ENCODE results near the gene CCDC106.
A peak's percentile ranks its signal among the peaks of the same experiment; 100 is the strongest.

Gene CCDC106

DNA sequence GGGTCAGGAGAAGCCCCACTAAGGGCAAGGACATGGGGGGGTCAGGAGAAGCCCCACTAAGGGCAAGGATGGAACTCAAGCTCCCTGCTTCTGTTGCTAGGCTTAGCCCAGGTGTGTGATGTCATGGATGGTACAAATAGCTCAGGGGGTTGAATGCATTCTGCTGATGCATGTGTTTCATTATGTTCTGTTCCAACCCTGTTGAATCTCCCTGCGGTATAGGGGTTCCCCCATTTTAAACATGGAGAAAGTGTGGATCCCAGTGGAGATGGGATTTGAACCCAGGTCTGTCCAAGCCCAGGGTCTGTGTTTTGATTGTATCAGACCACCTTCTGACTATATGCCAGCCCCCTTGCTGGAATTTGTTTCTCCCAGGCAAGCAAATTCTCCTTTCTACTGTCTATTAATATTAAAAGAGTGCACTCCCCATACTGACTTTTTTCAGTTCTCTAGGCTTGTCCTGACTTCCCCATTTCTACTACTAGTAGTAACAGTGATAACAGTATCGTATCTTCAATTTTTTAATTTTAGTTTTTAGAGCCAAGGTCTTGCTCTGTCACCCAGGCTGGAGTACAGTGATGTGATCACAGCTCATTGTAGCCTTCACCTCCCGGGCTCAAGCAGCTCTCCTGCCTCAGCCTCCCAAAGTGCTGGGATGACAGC lies 35.9 kb upstream of the CCDC106 start:
- no peak for DNase-seq
- intact Hi-C loops (cut with DNase I) = no loop called here

DNA sequence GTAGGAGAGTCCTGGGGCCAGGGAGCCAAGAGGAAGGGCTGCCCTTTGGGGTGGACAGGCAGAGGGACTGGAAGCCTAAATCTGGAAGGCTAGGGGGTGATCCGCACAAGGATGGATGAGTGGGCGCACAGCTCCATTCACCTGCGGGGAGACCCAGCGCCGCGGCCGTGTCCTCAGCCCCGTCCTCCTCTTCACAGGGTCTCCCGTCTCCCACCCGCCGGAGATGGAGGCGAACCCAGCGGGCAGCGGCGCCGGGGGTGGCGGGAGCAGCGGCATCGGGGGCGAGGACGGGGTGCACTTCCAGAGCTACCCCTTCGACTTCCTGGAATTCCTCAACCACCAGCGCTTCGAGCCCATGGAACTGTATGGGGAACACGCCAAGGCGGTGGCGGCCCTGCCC lies 34.6 kb upstream of the CCDC106 start:
- no peak for DNase-seq
- intact Hi-C loops (cut with DNase I) = no loop called here

DNA sequence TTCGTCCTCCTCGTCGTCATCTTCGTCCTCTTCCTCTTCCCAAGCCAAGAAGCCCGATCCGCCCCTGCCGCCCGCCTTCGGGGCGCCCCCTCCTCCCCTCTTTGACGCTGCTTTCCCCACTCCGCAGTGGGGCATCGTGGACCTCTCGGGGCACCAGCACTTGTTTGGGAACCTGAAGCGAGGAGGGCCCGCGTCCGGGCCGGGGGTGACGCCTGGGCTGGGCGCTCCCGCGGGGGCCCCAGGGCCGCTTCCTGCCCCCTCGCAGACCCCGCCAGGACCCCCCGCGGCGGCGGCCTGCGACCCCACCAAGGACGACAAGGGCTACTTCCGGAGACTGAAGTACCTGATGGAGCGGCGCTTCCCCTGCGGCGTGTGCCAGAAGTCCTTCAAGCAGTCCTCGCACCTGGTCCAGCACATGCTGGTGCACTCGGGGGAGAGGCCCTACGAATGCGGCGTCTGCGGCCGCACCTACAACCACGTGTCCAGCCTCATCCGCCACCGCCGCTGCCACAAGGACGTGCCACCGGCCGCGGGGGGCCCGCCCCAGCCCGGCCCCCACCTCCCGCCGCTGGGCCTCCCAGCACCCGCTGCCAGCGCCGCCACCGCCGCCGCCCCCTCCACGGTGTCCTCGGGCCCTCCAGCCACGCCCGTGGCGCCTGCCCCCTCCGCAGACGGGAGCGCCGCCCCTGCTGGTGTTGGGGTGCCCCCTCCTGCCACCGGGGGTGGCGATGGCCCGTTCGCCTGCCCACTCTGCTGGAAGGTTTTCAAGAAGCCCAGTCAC lies 33.9 kb upstream of the CCDC106 start:
- no peak for DNase-seq
- intact Hi-C loops (cut with DNase I) = no loop called here

DNA sequence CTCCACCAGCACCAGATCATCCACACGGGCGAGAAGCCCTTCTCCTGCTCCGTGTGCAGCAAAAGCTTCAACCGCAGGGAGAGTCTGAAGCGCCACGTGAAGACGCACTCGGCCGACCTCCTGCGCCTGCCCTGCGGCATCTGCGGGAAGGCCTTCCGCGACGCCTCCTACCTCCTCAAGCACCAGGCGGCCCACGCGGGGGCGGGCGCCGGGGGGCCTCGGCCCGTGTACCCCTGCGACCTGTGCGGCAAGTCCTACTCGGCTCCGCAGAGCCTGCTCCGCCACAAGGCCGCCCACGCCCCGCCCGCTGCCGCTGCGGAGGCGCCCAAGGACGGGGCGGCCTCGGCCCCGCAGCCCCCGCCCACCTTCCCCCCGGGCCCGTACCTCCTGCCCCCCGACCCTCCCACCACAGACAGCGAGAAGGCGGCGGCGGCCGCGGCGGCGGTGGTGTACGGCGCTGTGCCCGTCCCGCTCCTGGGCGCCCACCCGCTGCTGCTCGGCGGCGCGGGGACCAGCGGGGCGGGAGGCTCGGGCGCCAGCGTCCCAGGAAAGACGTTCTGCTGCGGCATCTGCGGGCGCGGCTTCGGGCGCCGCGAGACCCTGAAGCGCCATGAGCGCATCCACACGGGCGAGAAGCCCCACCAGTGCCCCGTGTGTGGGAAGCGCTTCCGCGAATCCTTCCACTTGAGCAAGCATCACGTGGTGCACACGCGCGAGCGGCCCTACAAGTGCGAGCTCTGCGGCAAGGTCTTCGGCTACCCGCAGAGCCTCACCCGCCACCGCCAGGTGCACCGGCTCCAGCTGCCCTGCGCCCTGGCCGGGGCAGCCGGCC lies 33.1 kb upstream of the CCDC106 start:
- intact Hi-C loops (cut with DNase I) = no loop called here
- DNase-seq = no peak

DNA sequence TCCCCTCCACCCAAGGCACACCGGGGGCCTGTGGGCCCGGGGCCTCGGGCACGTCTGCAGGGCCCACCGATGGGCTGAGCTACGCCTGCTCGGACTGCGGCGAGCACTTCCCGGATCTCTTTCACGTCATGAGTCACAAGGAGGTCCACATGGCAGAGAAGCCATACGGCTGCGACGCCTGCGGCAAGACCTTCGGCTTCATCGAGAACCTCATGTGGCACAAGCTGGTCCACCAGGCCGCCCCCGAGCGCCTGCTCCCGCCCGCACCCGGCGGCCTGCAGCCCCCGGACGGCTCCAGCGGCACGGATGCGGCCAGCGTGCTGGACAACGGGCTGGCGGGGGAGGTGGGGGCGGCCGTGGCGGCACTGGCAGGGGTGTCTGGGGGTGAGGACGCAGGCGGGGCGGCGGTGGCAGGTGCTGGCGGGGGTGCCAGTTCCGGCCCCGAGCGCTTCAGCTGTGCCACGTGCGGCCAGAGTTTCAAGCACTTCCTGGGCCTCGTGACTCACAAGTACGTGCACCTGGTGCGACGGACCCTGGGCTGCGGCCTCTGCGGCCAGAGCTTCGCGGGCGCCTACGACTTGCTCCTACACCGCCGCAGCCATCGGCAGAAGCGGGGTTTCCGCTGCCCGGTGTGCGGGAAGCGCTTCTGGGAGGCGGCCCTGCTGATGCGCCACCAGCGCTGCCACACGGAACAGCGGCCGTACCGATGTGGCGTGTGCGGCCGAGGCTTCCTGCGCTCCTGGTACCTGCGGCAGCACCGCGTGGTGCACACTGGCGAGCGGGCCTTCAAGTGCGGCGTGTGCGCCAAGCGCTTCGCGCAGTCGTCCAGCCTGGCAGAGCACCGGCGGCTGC lies 32.2 kb upstream of the CCDC106 start:
- intact Hi-C loops (cut with DNase I) = no loop called here
- DNase-seq = no peak

DNA sequence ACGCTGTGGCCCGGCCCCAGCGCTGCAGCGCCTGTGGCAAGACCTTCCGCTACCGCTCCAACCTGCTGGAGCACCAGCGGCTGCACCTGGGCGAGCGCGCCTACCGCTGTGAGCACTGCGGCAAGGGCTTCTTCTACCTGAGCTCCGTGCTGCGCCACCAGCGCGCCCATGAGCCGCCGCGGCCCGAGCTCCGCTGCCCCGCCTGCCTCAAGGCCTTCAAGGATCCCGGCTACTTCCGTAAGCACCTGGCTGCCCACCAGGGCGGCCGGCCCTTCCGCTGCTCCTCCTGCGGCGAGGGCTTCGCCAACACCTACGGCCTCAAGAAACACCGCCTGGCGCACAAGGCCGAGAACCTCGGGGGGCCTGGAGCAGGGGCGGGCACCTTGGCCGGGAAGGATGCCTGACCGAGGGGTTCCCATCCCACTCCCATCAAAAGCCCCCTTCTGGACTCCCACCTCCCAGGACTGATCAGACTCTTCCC lies 31.6 kb upstream of the CCDC106 start:
- intact Hi-C loops (cut with DNase I) = no loop called here
- no peak for DNase-seq

DNA sequence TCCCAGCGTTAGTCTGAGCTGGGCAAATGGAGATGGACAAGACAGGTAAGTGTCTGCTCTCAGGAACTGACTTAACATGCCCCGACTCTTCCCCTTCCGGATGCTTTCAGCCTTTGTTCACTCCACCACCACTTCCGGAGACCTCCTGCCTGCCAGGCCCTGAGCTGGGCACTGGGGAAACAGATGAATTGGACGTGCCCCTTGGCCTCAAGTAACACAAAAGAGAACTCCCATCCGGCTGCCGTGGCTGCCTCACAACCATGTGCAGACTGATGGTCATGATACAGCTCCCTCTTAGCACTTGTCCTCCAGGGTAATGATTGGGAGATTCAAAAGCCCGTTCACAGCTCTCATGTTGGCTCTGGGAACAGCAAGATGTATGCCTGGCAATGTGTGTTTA lies 30.6 kb upstream of the CCDC106 start:
- intact Hi-C loops (cut with DNase I) = no loop called here
- DNase-seq = no peak

DNA sequence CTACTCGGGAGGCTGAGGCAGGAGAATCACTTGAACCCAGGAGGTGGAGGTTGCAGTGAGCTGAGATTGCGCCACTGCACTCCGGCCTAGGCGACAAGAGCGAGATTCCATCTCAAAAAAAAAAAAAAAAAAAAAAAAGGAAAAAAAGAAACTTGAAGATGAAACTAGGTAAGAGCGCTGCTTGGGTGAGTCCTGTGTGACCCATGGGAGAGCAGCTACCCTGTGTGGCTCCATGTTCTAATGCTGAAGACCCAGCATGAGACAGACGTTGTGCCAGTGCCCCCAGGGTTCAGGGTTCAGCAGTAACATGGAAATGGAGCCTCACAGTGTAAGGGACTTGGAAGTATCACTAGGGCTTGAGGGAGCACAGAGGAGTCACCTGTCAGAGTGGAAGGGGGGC lies 29.6 kb upstream of the CCDC106 start:
- intact Hi-C loops (cut with DNase I) = no loop called here
- DNase-seq = no peak

DNA sequence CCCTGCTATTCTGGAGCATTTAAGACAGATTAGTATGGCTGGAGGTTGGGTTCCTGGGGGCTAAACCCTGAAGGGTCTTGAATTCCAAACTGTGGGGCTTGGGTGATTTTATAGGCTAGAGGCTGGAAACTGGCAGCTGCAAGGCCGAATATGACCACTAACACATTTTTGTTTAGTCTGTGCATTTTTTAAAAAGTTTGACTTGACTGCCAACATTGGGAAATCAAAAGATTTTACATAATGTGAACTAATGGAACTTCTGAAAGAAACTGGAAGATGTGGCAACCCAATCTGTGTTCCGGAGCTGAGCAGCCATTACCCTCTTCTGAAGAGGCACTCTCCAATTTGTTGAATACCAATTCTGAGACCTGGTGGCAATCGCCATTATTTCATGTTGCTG lies 28.7 kb upstream of the CCDC106 start:
- no peak for DNase-seq
- intact Hi-C loops (cut with DNase I) = no loop called here

DNA sequence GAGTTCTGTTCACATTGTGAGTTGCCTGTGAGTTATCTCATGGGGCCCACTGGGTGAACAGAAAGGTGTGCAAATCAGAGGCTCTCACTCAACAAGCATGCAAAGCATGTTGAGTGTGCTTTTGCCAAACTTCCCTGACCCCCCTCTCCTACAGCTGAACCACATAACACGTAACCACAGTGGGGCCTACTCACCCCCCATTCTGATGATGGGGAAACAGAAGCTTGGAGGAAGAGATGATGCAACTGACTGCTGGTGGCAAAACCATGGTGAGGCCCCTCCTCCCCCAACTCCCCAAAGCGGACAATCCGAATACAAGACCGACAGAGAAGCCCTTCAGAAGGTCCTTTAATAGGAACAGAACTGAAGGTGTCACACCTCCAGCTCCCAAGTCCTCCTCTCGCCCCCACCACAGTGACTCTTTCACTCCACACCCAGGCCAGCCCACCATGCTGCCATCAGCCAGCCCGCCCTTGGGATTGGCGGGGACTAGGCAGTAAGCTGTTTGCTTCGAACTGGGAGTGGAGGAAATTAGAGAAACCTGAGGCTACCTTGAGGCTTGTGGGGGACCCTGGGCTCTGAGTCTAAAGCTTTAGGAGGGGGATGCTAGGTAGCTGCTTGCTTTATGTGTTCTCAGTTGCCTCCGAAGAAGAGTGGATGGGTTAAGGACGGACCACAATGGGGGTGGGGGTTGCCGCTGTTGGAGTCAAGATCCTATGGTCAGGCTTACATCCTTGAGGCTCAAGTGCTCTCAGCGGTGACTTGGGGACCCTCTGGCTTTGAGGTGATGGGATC lies 27.4 kb upstream of the CCDC106 start:
- peak in 1 of 42 donors; percentile 44 for DNase-seq
- intact Hi-C loops (cut with DNase I) = no loop called here

DNA sequence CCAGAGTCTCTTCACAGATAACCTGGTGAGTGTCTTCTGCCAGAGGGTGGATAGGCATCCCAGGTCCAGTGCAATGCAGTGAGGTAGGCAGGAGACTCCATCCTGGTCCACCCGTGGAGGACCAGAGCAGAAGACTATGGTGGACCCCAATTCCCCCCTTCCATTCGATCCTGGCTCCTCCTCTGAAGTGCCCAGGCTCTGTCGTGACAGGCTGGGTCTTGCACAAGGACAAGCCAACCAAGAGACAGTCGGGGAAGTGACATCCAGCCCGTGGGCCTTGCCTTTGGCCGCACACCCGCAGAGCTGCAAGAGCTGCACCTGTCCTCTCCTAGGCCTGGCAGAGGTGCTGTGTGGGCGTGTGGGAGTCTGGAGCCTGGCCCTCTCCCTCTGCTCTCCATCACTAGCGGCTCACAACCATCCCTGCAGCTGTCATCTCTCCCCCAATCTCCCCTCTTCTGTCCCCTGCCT lies 26.8 kb upstream of the CCDC106 start:
- intact Hi-C loops (cut with DNase I) = no loop called here
- no peak for DNase-seq

DNA sequence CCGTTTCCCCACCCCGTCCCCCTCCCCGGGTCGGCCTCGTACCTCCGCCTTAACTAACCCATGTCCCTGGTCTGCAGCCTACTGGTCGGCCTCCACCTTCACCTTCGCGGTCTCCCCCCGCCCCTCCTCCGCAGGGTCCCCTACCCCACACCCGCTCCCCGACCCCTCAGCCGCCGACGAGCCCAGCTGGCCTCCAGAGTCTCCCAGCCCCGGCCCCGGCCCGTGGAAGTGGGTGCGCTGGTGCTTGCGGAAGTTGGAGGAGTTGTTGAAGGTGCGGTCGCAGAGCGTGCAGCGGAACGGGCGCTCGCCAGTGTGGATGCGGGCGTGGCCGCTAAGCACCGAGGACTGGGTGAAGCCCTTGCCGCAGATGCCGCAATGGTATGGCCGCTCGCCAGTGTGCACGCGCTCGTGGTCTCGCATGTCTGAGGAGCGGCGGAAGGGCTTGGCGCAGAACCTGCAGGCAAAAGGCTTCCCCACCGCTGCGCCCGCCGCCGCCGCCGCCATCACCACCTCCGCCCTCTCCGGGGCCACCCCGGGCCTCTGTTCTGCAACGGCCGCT lies 26.3 kb upstream of the CCDC106 start:
- intact Hi-C loops (cut with DNase I) = no loop called here

DNA sequence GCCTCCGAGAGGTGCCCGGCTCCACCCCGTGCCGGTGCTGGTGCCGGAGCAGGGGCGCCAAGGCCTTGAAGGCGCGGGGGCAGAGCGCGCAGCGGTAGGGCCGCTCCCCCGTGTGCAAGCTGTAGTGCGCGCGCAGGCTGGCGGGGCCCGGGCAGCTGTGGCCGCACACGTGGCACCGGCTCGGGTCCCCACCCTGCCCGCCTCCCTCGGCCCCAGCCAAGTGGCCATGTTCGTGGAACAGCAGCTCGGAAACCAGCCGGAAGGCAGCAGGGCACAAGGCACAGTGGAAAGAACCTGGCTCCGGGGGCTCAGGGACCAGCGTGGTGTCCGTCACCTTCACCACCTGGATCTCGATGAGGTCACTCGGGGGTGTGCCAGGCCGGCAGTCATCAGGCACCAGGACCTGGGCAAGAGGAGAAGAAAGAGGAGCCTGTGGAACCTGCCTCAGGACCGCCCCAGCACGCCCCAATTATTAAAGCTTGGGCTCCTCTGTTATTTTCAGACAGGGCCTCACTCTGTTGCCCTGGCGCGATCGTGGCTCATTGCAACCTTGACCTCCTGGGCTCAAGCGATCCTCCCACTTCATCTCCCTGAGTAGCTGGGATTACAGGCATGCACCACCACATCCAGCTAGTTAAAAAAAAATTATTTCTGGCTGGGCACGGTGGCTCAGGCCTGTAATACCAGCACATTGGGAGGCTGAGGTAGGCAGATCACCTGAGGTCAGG lies 25.6 kb upstream of the CCDC106 start:
- DNase-seq = no peak
- intact Hi-C loops (cut with DNase I) = no loop called here

More for the DNA sequence above, 26.3 kb upstream of the CCDC106 start:
- DNase-seq = no peak

DNA sequence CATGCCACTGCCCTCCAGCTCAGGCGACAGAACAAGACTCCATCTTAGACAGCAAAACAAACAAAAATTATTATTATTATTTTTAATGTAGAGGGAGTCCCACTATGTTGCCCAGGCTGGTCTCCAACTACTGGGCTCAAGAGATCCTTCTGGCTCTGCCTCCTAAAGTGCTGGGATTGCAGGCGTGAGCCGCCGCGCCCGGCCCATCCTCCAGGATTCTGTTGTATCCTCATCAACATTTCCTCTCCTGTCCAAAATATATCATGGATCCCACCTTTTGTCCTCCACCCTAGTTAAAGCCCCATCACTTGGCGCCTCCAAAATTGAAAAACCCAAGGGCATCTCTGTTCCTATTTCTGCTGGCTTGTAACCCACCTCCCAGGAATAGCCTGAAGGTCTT lies 24.9 kb upstream of the CCDC106 start:
- no peak for DNase-seq
- intact Hi-C loops (cut with DNase I) = no loop called here

DNA sequence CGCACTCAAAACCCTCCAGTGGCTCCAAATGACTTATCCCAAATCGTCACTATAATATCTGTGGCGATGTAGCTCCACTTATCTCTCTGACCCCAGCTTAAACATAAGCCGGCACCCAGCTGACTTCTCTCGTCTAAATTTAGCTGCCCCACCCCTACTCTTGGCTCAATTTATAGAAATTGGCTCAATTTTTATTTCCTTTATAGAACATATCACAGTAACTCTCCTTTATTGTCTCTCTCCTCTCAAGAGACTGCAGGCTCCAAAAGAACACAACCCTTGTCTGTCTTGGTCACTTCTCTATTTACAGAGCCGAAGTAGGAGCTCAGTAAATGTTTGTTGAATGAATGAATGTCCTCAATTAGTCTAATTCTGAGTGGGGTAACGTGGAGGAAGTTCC lies 24.5 kb upstream of the CCDC106 start:
- DNase-seq = no peak
- intact Hi-C loops (cut with DNase I) = no loop called here

DNA sequence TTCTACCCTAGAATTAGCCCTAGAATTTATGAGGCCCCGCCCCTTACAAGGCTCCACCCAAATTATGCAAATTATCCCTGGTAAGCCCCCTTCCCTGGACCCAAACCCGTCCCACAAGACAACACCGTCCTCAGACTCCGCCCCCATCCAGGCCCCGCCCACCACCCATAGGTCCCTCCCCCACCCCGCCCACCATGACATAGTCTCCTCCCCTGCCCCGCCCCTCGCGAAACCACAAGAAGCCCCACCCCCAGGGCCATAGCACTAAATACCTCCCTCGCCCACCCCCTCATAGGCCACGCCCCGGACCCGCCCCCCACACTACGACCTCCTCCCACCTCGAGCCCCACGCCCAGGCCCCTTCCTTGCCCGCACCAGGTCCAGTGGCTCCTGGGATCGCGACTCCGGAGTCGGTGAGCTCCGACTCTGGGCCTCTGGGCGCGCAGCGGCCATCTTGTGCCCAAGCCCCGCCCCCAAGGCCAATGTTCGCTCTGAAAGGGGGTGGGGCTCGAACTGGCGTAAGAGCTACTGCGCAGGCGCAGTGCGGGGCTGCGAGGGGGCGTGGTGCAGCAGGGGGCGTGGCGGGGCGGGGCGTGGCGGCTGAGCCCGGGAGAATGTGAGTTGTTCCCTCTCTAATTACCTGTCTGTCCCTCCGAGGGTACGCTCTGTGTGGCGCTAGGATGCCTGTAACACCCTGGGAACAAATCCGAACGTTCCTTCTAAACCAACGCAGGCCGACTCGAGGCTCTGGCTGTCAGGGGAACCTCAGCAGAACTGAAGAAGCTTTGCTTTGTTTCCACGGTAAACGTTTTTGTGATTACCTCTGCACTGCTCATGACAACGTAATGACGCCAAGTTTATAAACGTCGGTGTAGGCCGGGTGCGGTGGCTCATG lies 23.7 kb upstream of the CCDC106 start, which contains the start of gene ZNF784:
Gene ZNF784 (minus strand): TSS at position 458 of the 895 bp plus-strand sequence. CDS start 5 bp downstream, at position 453.
- intact Hi-C loops (cut with DNase I) = no loop called here
- DNase-seq = peak; percentile 77 to 96 (median 92)
